ENCODE results near the gene EOLA1.

EOLA1 gene

DNA sequence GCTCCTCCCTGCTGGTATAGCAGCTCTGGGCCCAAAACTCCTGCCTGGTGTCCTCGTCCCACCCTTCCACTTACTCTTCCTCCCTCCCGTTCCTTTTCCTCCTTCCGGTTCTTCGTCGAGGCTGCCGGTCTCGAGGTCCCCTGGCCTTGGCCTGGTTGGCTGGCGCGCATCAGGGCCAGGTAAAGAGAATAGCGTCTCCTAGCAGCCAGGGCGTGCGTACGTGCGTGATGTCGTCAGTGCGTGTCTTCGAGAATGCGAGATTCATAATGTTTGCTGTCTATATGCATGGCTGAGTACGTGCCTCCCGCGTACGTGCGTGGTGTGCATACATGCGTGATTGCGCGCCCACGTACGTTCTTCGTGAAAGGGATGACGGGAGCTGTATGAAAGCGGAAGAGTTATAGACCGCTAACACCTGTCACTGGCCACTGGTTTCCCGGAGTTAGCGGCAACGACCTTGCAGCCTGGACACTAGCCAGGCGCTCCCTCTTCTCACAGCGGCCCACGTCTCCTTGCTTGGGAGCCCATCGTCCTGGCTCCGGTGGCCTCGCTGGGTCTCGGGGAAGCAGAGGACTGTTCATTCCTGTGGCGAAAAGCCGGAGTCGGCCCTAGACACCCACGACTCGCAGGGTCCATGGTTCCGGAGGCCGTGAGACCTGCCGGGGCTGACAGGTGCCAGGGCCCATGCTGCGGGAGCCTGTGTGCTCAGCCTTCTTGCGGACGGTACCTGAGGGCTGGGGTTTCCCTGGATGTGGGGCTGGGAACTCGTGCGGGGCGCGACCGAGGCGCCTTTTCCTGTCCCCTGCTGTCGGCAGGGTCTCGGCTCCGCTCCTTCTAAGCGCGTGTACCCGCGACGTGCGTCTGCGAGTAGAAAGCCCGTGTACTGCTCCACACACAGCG lies at the start of gene EOLA1:
Gene EOLA1, plus strand, starts transcription at position 392 of the 900 bp plus-strand sequence. CDS start 4,619 bp downstream, outside the sequence.
- DNase-seq, result peak; percentile 92 to 93

GRCh38 chrX:149491812-149492211 lies 49.0 kb upstream of the EOLA1 start:
- no peak for DNase-seq

GRCh38 chrX:149493567-149494562 lies 46.9 kb upstream of the EOLA1 start:
- DNase-seq, result no peak

- no peak for DNase-seq
These were observed 45.8 kb upstream of the EOLA1 start for GRCh38 chrX:149494844-149495565.

DNA sequence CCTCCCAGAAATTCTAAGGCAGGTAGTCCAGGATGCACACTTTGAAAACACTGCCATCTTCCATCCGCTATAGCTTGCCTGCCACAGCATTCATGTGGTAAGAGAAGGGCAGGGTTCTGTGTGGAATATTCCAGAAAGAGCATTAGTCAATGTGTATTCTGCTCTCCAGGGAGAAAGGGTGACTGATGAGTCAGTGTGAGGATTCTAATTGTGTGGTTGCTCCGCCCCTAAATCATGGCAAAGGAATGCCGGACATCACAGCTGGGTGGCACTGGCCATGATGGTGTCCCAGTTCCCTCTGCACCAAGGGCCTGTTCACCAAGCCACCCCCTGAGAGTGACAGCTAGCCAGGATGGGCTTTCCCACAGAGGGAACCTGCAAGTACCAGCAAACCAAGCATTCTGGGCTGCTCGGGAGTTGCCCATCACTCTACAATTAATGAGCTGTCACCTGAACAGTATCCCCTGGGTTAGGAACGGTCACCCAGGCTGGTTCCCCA lies 45.2 kb upstream of the EOLA1 start:
- no peak for DNase-seq

DNA sequence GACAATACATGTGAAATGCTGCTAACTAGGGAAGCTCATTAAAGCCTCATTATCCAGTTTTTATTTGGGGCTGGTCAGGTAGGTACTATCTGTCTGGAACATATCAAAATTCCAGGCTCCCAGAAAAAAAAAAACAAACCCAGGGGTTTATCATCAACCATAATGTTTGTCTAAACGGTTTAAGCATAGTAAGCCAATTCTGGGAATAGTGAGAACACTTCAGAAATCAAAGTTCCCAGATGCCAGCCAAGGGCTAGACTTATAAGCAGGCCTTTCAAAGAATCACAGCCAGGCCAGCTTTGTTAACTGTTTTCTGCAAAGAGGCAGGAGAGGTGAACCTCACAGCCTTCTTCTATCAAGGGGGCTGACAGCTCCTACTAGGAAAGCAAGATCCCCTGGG lies 43.8 kb upstream of the EOLA1 start:
- DNase-seq, result no peak

- DNase-seq, result no peak
These were observed 43.2 kb upstream of the EOLA1 start for GRCh38 chrX:149497626-149498025.

DNA sequence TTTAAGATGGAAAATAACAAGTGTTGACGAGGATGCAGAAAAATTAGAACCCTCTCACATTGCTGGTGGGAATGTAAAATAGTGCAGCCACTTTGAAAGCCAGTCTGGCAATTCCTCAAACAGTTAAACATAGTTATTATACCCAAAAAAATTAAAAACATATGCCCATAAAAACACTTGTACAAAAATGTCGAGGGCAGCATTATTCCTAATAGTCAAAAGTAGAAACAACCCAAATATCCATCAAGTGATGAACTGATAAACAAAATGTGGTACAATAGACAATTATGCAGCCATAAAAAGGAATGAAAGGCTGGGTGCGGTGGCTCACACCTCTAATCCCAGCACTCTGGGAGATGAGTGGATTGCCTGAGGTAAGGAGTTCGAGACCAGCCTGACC lies 42.0 kb upstream of the EOLA1 start:
- no peak for DNase-seq

DNA sequence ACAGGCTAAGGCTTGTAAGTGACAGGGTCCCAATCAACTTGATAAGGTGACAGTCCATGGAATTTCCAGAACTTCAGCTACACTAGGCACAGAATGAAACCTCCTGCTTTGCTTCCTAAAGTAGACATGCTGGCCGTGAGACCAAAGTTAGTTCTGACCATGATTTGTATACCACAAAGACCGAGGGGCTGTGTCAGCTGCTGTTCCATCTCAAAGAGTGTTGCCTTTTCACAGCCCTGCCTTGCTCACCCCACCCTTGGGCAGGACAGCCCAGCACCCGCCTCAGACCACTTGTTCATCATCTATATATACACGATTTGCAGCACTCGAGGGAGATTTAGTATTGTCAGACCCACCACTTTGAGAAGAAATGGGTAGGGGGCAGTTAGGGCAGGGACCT lies 41.0 kb upstream of the EOLA1 start:
- no peak for DNase-seq

DNA sequence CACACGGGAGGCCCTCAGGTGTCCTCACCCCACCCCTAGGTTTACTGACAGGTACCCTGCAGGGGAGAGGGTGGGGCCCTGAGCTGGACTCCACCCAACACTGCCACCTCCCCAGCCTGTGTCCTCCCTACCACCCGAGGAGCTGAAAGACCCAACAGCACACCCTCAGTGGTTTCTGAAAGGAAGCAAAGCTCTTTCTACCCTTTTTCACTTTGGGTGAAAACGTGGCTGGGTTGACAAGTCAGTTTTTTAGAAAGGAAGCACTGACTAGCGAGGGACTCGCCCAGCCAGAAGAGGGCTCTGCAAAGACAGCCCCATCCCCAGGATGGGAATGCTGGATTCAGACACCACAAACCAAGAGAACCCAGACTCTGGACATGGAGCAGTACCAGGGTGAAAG lies 37.9 kb upstream of the EOLA1 start:
- DNase-seq, result peak in 1 of 2 donors; percentile 49

DNA sequence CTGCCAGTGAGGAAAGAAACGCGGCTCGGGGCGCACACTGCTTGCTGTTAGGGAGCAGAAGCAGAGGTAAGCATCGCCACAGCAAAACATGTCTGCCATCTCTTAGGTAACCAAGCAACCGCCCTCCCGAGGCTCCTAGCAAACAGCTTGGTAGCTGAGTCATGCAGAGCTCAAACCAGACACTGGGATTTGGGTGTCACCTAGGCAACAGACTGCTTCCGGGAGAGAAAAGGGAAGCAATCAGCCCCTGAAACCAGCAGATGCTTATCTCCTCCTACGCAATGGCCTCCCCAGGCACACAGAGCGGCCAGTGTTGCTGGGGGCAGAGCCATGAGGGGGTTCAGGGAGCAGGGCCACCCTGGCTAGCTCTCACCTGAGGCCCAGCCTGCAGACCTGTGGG lies 37.4 kb upstream of the EOLA1 start:
- DNase-seq, result peak; percentile 84 to 85

DNA sequence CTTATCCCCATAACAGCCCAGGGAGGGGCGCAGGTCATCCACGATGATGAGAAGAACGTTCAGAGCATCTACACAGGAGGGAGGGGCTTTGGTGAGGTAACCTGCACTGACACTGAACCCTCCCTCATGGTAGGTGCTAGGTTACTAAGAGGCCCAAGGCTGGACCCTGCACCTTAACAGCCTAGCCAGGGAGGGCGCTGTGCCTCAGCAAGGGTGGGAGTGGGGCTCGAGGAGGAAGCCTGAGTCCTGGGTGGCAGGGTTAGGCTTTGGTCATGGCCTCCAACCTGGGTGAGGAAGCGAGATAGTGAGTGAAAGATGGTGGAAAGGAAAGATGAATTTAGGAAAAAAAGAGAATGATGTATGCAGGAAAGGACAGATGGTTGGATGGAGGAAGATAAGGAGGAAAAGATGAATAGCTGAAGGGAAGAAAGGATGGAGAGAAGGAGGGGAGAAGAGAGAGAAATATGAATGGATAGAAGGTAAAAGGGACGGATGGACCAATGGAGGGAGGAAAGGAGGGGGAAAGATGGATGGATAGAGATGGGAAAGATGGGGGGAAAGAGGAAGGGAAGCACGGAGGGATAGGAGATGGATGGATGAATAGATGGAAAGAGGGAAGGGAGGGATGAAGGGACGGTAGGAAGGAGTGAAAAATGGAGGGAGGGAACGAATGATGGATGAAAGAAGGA lies 36.4 kb upstream of the EOLA1 start:
- peak; percentile 77 to 81 for DNase-seq

- peak; percentile 91 for DNase-seq
These were observed 35.7 kb upstream of the EOLA1 start, which contains the start of gene IDS for GRCh38 chrX:149504915-149505651. Gene IDS (minus strand): TSS chrX:149505306. CDS start chrX:149505137, 169 bp downstream.

GRCh38 chrX:149505671-149506070 lies 35.1 kb upstream of the EOLA1 start:
- no peak for DNase-seq

DNA sequence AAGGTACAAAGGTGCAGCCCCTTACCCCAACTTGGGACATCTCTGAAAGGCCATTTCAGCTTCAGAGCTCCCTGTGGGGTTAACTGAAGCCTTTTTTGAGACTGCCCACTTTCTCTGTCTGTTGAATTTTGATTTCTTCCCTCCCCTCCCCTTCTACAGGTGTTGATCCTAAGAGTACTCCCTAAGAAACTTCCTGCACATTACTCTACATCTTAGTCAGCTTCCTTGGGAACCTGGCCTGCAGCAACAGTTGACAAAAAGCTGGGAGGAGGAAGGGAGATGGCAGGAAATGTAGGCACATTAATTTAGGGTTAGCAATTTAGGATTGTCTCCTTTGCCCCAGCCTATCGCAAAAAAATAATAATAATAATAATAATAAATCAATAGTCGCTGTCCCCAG lies 34.5 kb upstream of the EOLA1 start:
- DNase-seq, result no peak

DNA sequence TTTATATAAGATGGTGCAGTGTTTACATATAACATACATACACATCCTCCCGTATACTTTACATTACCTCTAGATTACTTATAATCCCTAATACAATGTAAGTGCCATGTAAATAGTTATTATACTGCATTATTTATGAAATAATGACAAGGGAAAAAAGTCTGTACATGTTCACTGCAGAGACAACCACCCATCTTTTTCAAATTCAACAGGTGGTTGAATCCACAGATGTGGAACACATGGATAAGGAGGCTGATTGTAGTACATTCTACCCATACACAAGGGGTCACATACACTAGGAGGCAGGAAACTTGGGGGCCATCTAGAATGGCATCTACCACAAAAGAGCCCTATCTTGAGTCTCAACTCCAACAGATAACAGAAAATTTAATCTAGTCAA lies 32.3 kb upstream of the EOLA1 start:
- DNase-seq, result no peak

- no peak for DNase-seq
These were observed 30.4 kb upstream of the EOLA1 start for GRCh38 chrX:149510386-149510785.

DNA sequence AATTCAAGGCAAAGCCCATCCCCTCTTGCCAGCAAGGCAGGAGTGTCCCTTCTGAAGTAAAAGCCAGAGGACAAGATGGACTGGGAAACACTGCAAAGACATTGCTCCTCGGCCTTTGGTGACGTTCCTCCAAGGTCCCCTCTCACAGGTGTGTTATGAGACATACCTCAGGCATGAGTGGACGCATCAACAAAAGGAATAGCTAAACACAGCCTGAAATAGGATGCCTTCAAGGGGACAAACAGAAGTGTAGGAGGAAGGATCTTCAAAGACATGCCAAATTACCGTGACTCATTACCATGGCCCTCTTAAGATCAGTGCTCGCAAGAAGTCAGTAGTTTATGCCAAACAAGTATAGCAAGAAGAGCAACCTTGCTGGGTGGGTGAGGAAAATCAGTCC lies 29.7 kb upstream of the EOLA1 start:
- no peak for DNase-seq

- peak; percentile 63 to 74 for DNase-seq
These were observed 28.5 kb upstream of the EOLA1 start for GRCh38 chrX:149512225-149512885.

- peak in 1 of 2 donors; percentile 46 for DNase-seq
These were observed 26.9 kb upstream of the EOLA1 start for GRCh38 chrX:149513825-149514428.
